Large intestine (tissue), 3 donors: Measurements from ENCODE around the gene MBLAC1. TPM values are rescaled to one million over a fixed set of nuclear protein-coding genes. Genes with fewer than 3 reads are reported as not detected.
A peak's percentile ranks its signal among the peaks of the same experiment; 100 is the strongest.
"Not testable (repeated sequence)": the region's sequence is repeated elsewhere in the genome, so short reads cannot be mapped to it uniquely, and the experiment has no call there.

Experiments
- DNase-seq, 2 donors: peaks; one replicate each; pipeline versions ENCODE4 v3.0.0 to v3.0.0-alpha.2; 2013
- H3K27ac ChIP-seq: one replicate; pipeline ENCODE4 v1.5.1; 2013; ENCODE audit warnings: low read length
- H3K27me3 ChIP-seq: 2 replicates; pipeline ENCODE4 v1.6.1; 2013; ENCODE audit warnings: low read length; ENCODE audit not compliant: control insufficient read depth, insufficient read depth
- H3K36me3 ChIP-seq: 2 replicates; pipeline ENCODE4 v1.6.1; 2013; ENCODE audit warnings: low read length; ENCODE audit not compliant: control insufficient read depth, insufficient read depth
- H3K4me1 ChIP-seq: one replicate; pipeline ENCODE4 v1.6.1; 2013; ENCODE audit warnings: low read length; ENCODE audit not compliant: control insufficient read depth, insufficient read depth
- H3K4me3 ChIP-seq: one replicate; pipeline ENCODE4 v1.5.1; 2013; ENCODE audit warnings: low read length
- H3K9me3 ChIP-seq: one replicate; pipeline ENCODE4 v1.6.1; 2013; ENCODE audit warnings: mild to moderate bottlenecking, low read depth, low read length, moderate library complexity; ENCODE audit not compliant: control insufficient read depth
- WGBS: methylation state at CpG from one replicate; pipeline ENCODE4 v1.1.5; 2013; ENCODE audit warnings: low lambda C conversion rate; ENCODE audit not compliant: insufficient coverage; 5-methylcytosine and 5-hydroxymethylcytosine counted together
- polyA plus RNA-seq: library from polyadenylated mRNA; unstranded; fragments of 120-200 nt; gene quantifications from one replicate; pipeline ENCODE4 v1.2.1, GENCODE V29; 2013

MBLAC1 gene
- polyA plus RNA-seq, 1 donor, result 2.8 TPM

DNA sequence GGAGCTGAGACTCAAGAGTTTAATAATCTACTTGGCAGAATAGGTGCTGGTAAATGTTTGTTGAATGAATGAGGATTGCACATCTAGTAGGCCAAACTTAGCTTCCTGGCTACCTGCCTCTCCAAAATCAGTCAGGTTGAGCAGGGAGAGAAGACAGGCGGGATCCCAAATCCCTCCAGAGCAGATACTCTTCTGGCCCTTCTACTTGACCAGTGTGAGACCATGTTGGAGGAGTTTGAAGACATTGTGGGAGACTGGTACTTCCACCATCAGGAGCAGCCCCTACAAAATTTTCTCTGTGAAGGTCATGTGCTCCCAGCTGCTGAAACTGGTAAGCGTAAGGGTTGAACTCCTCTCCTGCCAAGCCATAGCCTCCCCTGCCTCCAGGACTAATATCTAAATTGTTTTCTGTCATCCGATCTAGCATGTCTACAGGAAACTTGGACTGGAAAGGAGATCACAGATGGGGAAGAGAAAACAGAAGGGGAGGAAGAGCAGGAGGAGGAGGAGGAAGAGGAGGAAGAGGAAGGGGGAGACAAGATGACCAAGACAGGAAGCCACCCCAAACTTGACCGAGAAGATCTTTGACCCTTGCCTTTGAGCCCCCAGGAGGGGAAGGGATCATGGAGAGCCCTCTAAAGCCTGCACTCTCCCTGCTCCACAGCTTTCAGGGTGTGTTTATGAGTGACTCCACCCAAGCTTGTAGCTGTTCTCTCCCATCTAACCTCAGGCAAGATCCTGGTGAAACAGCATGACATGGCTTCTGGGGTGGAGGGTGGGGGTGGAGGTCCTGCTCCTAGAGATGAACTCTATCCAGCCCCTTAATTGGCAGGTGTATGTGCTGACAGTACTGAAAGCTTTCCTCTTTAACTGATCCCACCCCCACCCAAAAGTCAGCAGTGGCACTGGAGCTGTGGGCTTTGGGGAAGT, 2.2 kb upstream of the MBLAC1 start:
- Histone ChIP-seq H3K27me3 (no peaks in the 10 kb centered on the region), H3K27ac (peak overlapping the region; percentile 62), H3K4me3 (no peak overlapping the region), H3K36me3 (peaks cover 4% of the 10 kb centered on the region), H3K9me3 (no peaks in the 10 kb centered on the region), H3K4me1 (peaks cover 41% of the 10 kb centered on the region)
- WGBS, result no CpG with 5 or more reads among the region's 4 CpGs
- DNase-seq, result peak in 1 of 2 donors; percentile 40

GRCh38 chr7:100126239-100126930, 382 bp upstream of the MBLAC1 start:
- H3K4me3 ChIP-seq, result peak overlapping the region; percentile 76
- no CpG with 5 or more reads among the region's 29 CpGs for WGBS
- H3K27ac ChIP-seq, result peak overlapping the region; percentile 99
- H3K36me3 ChIP-seq, result peaks cover 4% of the 10 kb centered on the region
- H3K27me3 ChIP-seq, result no peaks in the 10 kb centered on the region
- no peaks in the 10 kb centered on the region for H3K9me3 ChIP-seq
- DNase-seq, result no peak
- peaks cover 36% of the 10 kb centered on the region for H3K4me1 ChIP-seq

GRCh38 chr7:100127866-100128636, 1.3 kb downstream of the MBLAC1 start:
- peaks cover 36% of the 10 kb centered on the region for H3K4me1 ChIP-seq
- peak overlapping the region; percentile 99 for H3K27ac ChIP-seq
- WGBS, result no CpG with 5 or more reads among the region's 37 CpGs
- peak in 1 of 2 donors; percentile 64 for DNase-seq
- H3K4me3 ChIP-seq, result peak overlapping the region; percentile 76
- no peaks in the 10 kb centered on the region for H3K36me3 ChIP-seq
- no peaks in the 10 kb centered on the region for H3K9me3 ChIP-seq
- H3K27me3 ChIP-seq, result no peaks in the 10 kb centered on the region

- DNase-seq, result no peak
- Histone ChIP-seq H3K4me1 (peaks cover 36% of the 10 kb centered on the region), H3K27me3 (no peaks in the 10 kb centered on the region), H3K9me3 (no peaks in the 10 kb centered on the region), H3K4me3 (no peak overlapping the region), H3K27ac (peak overlapping the region; percentile 99), H3K36me3 (no peaks in the 10 kb centered on the region)
- WGBS, result no CpG with 5 or more reads among the region's 1 CpG
Measured at GRCh38 chr7:100128637-100128963, 1.8 kb downstream of the MBLAC1 start.

DNA sequence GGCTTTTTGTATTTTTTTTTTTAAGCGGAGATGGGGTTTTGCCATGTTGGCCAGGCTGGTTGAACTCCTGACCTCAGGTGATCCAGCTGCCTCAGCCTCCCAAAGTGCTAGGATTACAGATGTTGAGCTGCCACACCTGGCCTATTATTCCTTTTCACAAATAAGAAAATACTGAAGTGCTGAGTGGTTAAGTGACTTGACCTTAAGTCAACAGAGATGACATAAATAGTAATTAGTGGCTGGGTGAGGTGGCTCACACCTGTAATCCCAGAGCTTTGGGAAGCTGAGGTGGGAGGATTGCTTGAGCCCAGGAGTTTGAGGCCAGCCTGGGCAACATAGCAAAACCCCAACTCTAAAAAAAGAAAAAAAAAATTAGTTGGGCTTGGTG, 3.4 kb downstream of the MBLAC1 start:
- H3K9me3 ChIP-seq, H3K4me3 ChIP-seq, H3K27me3 ChIP-seq, DNase-seq, H3K36me3 ChIP-seq: not testable (repeated sequence)
- H3K27ac ChIP-seq, result peak overlapping the region; percentile 36
- WGBS, result no CpG with 5 or more reads among the region's 1 CpG
- H3K4me1 ChIP-seq, result peaks cover 23% of the 10 kb centered on the region

DNA sequence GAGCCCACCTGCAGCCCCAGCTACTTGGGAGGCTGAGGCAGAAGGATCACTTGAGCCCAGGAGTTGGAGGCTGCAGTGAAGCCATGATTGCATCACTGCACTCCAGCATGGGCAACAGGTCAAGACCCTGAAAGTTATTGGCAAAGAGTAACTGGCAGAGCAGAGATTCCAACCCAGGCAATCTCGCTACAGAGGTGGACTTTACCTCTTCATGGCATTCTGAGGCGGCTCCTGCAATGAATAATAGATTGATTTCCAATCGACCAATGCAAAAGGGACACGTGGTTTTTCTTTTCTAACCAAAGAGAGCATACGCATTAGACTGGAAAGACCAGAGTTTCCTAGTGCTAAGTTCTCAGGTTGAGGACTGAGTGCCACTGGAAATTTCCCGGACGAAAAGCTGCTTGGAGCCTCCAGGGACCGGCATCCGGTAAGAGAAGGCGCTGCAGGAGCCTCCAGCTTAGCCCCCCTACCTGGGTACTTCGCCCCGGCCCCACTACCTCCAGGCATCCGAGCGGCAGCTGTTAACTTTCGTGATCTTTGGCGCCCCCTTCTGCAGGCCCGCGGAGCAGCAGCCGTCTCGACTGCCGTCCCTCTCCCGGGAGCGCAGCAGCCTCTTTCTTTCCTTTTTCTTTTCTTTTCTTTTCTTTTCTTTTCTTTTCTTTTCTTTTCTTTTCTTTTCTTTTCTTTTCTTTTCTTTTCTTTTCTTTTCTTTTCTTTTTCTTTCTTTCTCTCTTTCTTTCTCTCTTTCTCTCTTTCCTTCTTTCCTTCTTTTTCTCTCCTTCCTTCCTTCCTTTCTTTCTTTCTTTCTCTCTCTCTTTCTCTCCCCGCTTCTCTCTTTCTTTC, 4.1 kb downstream of the MBLAC1 start:
- peak overlapping the region; percentile 36 for H3K27ac ChIP-seq
- peak overlapping the region; percentile 10 for H3K4me3 ChIP-seq
- H3K36me3 ChIP-seq, result no peaks in the 10 kb centered on the region
- WGBS, result 8% methylated on average over 9 of the region's 24 CpGs
- no peaks in the 10 kb centered on the region for H3K9me3 ChIP-seq
- peaks cover 17% of the 10 kb centered on the region for H3K4me1 ChIP-seq
- no peaks in the 10 kb centered on the region for H3K27me3 ChIP-seq
- peak in 1 of 2 donors; percentile 77 for DNase-seq

DNA sequence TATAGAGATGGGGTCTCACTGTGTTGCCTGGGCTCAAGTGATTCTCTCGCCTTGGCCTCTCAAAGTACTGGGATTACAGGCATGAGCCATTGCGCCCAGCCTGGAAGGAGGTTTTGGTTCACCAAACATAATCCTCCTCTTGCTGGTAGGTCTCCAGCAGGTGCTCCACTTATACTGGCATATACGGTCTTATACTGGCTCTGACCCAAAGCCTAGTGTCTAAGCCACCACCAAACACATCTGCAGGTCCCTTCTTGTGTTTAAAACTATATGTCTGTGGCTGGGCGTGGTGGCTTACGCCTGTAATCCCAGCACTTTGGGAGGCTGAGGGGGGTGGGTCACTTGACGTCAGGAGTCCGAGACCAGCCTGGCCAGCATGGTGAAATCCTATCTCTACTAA, 5.4 kb downstream of the MBLAC1 start:
- WGBS, result no CpG with 5 or more reads among the region's 7 CpGs
- H3K27ac ChIP-seq, result no peak overlapping the region

GRCh38 chr7:100132697-100133151, 6.0 kb downstream of the MBLAC1 start:
- peak in 1 of 2 donors; percentile 42 for DNase-seq
- peaks cover 17% of the 10 kb centered on the region for H3K4me1 ChIP-seq
- H3K36me3 ChIP-seq, result no peaks in the 10 kb centered on the region
- H3K9me3 ChIP-seq, result no peaks in the 10 kb centered on the region
- H3K27ac ChIP-seq, result no peak overlapping the region
- H3K4me3 ChIP-seq, result no peak overlapping the region
- no peaks in the 10 kb centered on the region for H3K27me3 ChIP-seq
- WGBS, result no CpG with 5 or more reads among the region's 3 CpGs

More for the DNA sequence above, 5.4 kb downstream of the MBLAC1 start:
- Histone ChIP-seq H3K27me3 (no peaks in the 10 kb centered on the region), H3K9me3 (no peaks in the 10 kb centered on the region), H3K4me3 (no peak overlapping the region), H3K36me3 (no peaks in the 10 kb centered on the region), H3K4me1 (peaks cover 17% of the 10 kb centered on the region)
- DNase-seq, result no peak

- Histone ChIP-seq H3K36me3 (no peaks in the 10 kb centered on the region), H3K27me3 (no peaks in the 10 kb centered on the region), H3K4me3 (no peak overlapping the region), H3K27ac (no peak overlapping the region), H3K9me3 (no peaks in the 10 kb centered on the region), H3K4me1 (peaks cover 6% of the 10 kb centered on the region)
- WGBS, result 100% methylated on average over 1 of the region's 13 CpGs
- DNase-seq, result no peak
Measured at GRCh38 chr7:100137851-100138760, 11.3 kb downstream of the MBLAC1 start.
